K562 (cell line): ENCODE data around the gene OPCML. TPM values are rescaled to one million over a fixed set of nuclear protein-coding genes. Genes with fewer than 3 reads are reported as not detected.

Source experiments
- ATAC-seq: fragments of 200-7000 bp; cut with Tn5 transposase; 3 replicates; pipeline ENCODE4 v1.9.1; 2020; ENCODE audit warnings: moderate library complexity
- BruUV-seq: library from RNA; stranded (reverse); fragments of 400-500 nt; replicated peaks from 2 replicates; lab custom pipeline; 2021; lab: Mats Ljungman, UMichigan
- CTCF ChIA-PET: fragments of 300-600 bp; formaldehyde crosslinking; extraction: SDS; loops from one replicate; lab custom pipeline; 2021; ENCODE audit warnings: low intra/inter-chr PET ratio; lab: Yijun Ruan, JAX
- POLR2A ChIA-PET: fragments of 300-600, 350-650 bp; sonication (Branson Sonifier 250); formaldehyde crosslinking; extraction: SDS; loops from one replicate; lab custom pipeline; 2021; ENCODE audit warnings: antibody characterized with exemption, inconsistent platforms; lab: Yijun Ruan, JAX
- DNase-seq, 4 experiments: peaks; one replicate each; pipeline versions ENCODE4 v3.0.0 to v3.0.0-alpha.2; 2011 to 2018; ENCODE audit warnings: low spot score in 3 of 4, mixed read lengths in 3 of 4; ENCODE audit errors: extremely low read depth in 1 of 4
- FAIRE-seq: peaks from 2 replicates; lab custom pipeline; 2011; peaks lifted over from hg19 to GRCh38; lab: Jason Lieb, UNC
- H2AFZ ChIP-seq: 2 replicates; pipeline ENCODE4 v1.6.0; 2011; ENCODE audit warnings: low read depth, low read length, control low read depth, inconsistent platforms
- H3K27ac ChIP-seq: fragments of 200-600 bp; 3 replicates; pipeline ENCODE4 v1.8.0; 2011; ENCODE audit warnings: low read depth, mild to moderate bottlenecking, control low read depth, inconsistent platforms, low read length, moderate library complexity, mixed read lengths; ENCODE audit errors: extremely low read depth
- H3K27me3 ChIP-seq, 2 experiments: fragments of 300-600 bp in 1 of 2; 2 replicates in 1 of 2; 3 replicates in 1 of 2; pipeline versions ENCODE4 v1.6.0 to v1.8.0; 2011; ENCODE audit warnings: inconsistent platforms in 2 of 2, low read length in 2 of 2, mild to moderate bottlenecking in 1 of 2, mixed read lengths in 1 of 2, moderate library complexity in 1 of 2; ENCODE audit not compliant: control insufficient read depth in 2 of 2, insufficient read depth in 2 of 2
- H3K36me3 ChIP-seq: fragments of 300-600 bp; 3 replicates; pipeline ENCODE4 v1.8.0; 2011; ENCODE audit warnings: mild to moderate bottlenecking, low read length, inconsistent platforms; ENCODE audit not compliant: control insufficient read depth, insufficient read depth
- H3K4me1 ChIP-seq, 2 experiments: fragments of 200-600 bp in 1 of 2; replicated peaks in 1 of 2; 2 replicates in 1 of 2; 3 replicates in 1 of 2; pipeline versions ENCODE4 v1.5.1 to v1.8.0; 2011; ENCODE audit warnings: inconsistent platforms in 2 of 2, low read length in 2 of 2, mild to moderate bottlenecking in 1 of 2, mixed read lengths in 1 of 2, moderate library complexity in 1 of 2; ENCODE audit not compliant: control insufficient read depth in 2 of 2, insufficient read depth in 2 of 2
- H3K4me2 ChIP-seq: 2 replicates; pipeline ENCODE4 v1.6.1; 2011; ENCODE audit warnings: low read length, control low read depth, inconsistent platforms, mixed read lengths; ENCODE audit not compliant: insufficient read depth
- H3K4me3 ChIP-seq: fragments of 200-600 bp; sonication (generic), shearing (Covaris generic); 2 replicates; pipeline ENCODE4 v1.5.1; 2016; ENCODE audit warnings: control low read depth, inconsistent platforms
- H3K79me2 ChIP-seq: fragments of 200-600 bp; 3 replicates; pipeline ENCODE4 v1.8.0; 2011; ENCODE audit warnings: low read length, inconsistent platforms; ENCODE audit not compliant: control insufficient read depth, insufficient read depth
- H3K9ac ChIP-seq, 2 experiments: 2 replicates each; pipeline versions ENCODE4 v1.6.0 to v1.6.1; 2011; ENCODE audit warnings: low read depth in 2 of 2, low read length in 2 of 2, control low read depth in 1 of 2, inconsistent platforms in 1 of 2, mild to moderate bottlenecking in 1 of 2, mixed read lengths in 1 of 2; ENCODE audit not compliant: insufficient read depth in 1 of 2
- H3K9me1 ChIP-seq: one replicate; pipeline ENCODE4 v1.6.0; 2011; ENCODE audit warnings: inconsistent platforms, mild to moderate bottlenecking, low read length, moderate library complexity; ENCODE audit not compliant: control insufficient read depth, insufficient read depth
- H3K9me3 ChIP-seq: replicated peaks from 2 replicates; pipeline ENCODE4 v1.5.1; 2011; ENCODE audit warnings: low read depth, low read length, inconsistent platforms; ENCODE audit not compliant: control insufficient read depth, insufficient read depth
- H4K20me1 ChIP-seq: replicated peaks from 2 replicates; pipeline ENCODE4 v1.6.1; 2011; ENCODE audit warnings: low read length, inconsistent platforms, mixed read lengths; ENCODE audit not compliant: control insufficient read depth, insufficient read depth
- BHLHE40 ChIP-seq: IDR thresholded peaks from 2 replicates; pipeline ENCODE4 v1.6.1; 2011; ENCODE audit warnings: low read length, improper control_type of control experiment
- GTF2E2 ChIP-seq: fragments of 200-800 bp; sonication (Bioruptor generic); IDR thresholded peaks from 2 replicates; pipeline ENCODE4 v1.6.1; 2016; ENCODE audit warnings: missing genetic modification characterization, missing compliant biosample characterization
- HMGN3 ChIP-seq: IDR thresholded peaks from 2 replicates; pipeline ENCODE4 v1.6.1; 2011; ENCODE audit warnings: borderline replicate concordance, low read depth, mild to moderate bottlenecking, mixed read lengths, low read length; ENCODE audit not compliant: insufficient read length; ENCODE audit errors: extremely low read depth
- ILF3 ChIP-seq: fragments of 450-650 bp; IDR thresholded peaks from 2 replicates; pipeline ENCODE4 v1.6.1; 2018; ENCODE audit warnings: antibody characterized with exemption, mild to moderate bottlenecking, moderate library complexity, borderline replicate concordance
- LARP7 ChIP-seq: fragments of 450-650 bp; IDR thresholded peaks from 2 replicates; pipeline ENCODE4 v1.6.1; 2016
- MAZ ChIP-seq, 2 experiments: fragments of 450-650 bp in 1 of 2; sonication (generic) in 1 of 2; formaldehyde crosslinking; IDR thresholded peaks in 1 of 2; conservative IDR thresholded peaks in 1 of 2; 2 replicates each; pipeline versions ENCODE4 v1.4.0 to v1.5.0; 2020; ENCODE audit warnings: mild to moderate bottlenecking in 1 of 2, missing genetic modification reagents in 1 of 2
- SAP30 ChIP-seq: fragments of 200-600 bp; sonication (generic); IDR thresholded peaks from 2 replicates; pipeline ENCODE4 v1.6.1; 2012; ENCODE audit warnings: borderline replicate concordance, low read depth, mild to moderate bottlenecking, moderate library complexity, low read length, control low read depth, inconsistent platforms; ENCODE audit not compliant: insufficient read depth, poor library complexity, severe bottlenecking
- SRSF1 ChIP-seq: fragments of 200-400 bp; formaldehyde crosslinking; IDR thresholded peaks from 2 replicates; pipeline ENCODE4 v1.6.1; 2017; ENCODE audit warnings: mild to moderate bottlenecking, low read depth, low read length, moderate library complexity
- ZNF143 ChIP-seq: sonication (generic); formaldehyde crosslinking; IDR thresholded peaks from 2 replicates; pipeline ENCODE4 v1.9.0; 2022; ENCODE audit warnings: mild to moderate bottlenecking, missing genetic modification reagents
- ZNF436 ChIP-seq: fragments of 250-450, 450-650 bp; sonication (Bioruptor Pico); formaldehyde crosslinking; IDR thresholded peaks from 2 replicates; pipeline ENCODE4 v1.7.0; 2020; ENCODE audit warnings: mild to moderate bottlenecking
- ZNF717 ChIP-seq: fragments of 250-450 bp; sonication (Bioruptor Pico); IDR thresholded peaks from 2 replicates; pipeline ENCODE4 v1.5.0; 2021
- WGBS: fragments of 100-300 bp; shearing (Covaris generic); methylation state at CpG from one replicate; pipeline ENCODE4 v1.1.6; 2016; ENCODE audit warnings: low coverage, mixed read lengths; ENCODE audit not compliant: insufficient coverage; ENCODE audit errors: missing lambda C conversion rate; 5-methylcytosine and 5-hydroxymethylcytosine counted together
- in situ Hi-C: fragments of 300-500 bp; cut with MboI; formaldehyde crosslinking; loops from 4 replicates; pipeline ENCODE4 v1.15.0; 2018; ENCODE audit warnings: inconsistent platforms, mixed read lengths
- intact Hi-C: fragments of 100-400 bp; cut with micrococcal nuclease; formaldehyde crosslinking; loops from 2 replicates; pipeline ENCODE4 v1.14.2; 2022
- polyA plus RNA-seq, 8 experiments: library from polyadenylated mRNA; depleted of rRNA in 4 of 8; stranded (reverse) in 5 of 8; unstranded in 3 of 8; fragments of >200 nt; fragmentation: Nextera tagmentation in 2 of 8; fragmentation: Illumina TruSeq in 1 of 8; extraction: Ambion mirVana in 2 of 8; extraction: Trizol in 1 of 8; gene quantifications; 2 replicates each; pipeline versions ENCODE4 v1.2.1 to v1.2.3, GENCODE V29; 2011 to 2014; ENCODE audit warnings: inconsistent platforms in 1 of 8, missing spikeins in 1 of 8
- total RNA-seq, 7 experiments: library from RNA; depleted of rRNA in 6 of 7; stranded (reverse); fragments of >200 nt in 6 of 7; fragmentation: Illumina TruSeq in 2 of 7; extraction: Trizol in 2 of 7; gene quantifications; 2 replicates each; pipeline versions ENCODE4 v1.2.1 to v1.2.3, GENCODE V29; 2011 to 2021; ENCODE audit warnings: low replicate concordance in 1 of 7
- TF ChIP-seq, protein P1 (sequence below), 2 experiments: fragments of 200-800 bp in 1 of 2; sonication (Bioruptor generic) in 1 of 2; sonication (generic) in 1 of 2; formaldehyde crosslinking in 1 of 2; IDR thresholded peaks in 1 of 2; conservative IDR thresholded peaks in 1 of 2; 2 replicates each; pipeline versions ENCODE4 v1.5.0 to v1.6.1; 2016 to 2020; ENCODE audit warnings: missing compliant biosample characterization in 1 of 2, missing genetic modification characterization in 1 of 2, missing genetic modification reagents in 1 of 2
- TF ChIP-seq, protein P2 (sequence below): sonication (generic); formaldehyde crosslinking; IDR thresholded peaks from 2 replicates; pipeline ENCODE4 v1.8.1; 2023; ENCODE audit warnings: mild to moderate bottlenecking, missing genetic modification reagents

The OPCML gene
- total and polyA plus RNA-seq, 9 of the 15 experiments (the other 6 are each of a cell fraction or from before 2014, with no cell fraction given) = not detected

DNA sequence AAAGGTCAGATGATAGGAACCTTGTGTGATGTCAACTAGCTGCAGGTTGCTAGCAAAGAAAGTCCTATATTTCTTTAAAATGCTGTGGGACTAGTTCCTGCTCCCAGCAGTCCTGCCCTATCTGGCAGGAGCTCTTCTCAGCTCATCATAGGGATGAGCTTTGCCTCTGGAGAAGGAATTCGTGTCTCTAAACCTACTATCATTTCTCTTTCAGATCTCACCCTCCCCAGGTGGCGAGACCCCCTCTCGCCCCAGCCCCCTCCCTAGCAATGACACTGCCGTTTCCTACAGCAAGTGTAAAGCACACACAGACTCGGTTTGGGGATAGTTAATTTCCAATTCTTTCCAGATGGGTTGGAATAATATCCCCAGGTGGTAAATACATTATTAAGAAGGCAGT lies 533.3 kb downstream of the OPCML start:
- H3K9me1 ChIP-seq = no peaks in the 10 kb centered on the region
- H3K9ac ChIP-seq = no peak overlapping the region
- in situ Hi-C loops = no loop called here
- no peaks in the 10 kb centered on the region for H3K9me3 ChIP-seq
- no peaks in the 10 kb centered on the region for H3K36me3 ChIP-seq
- H3K27me3 ChIP-seq = no peaks in the 10 kb centered on the region
- no TSS peak for BruUV-seq
- FAIRE-seq (no peak), DNase-seq (no peak), ATAC-seq (no peak)
- no peaks in the 10 kb centered on the region for H3K4me1 ChIP-seq
- H2AFZ ChIP-seq = no peak overlapping the region
- intact Hi-C loops = no loop called here
- WGBS = 0% methylated on average over 4 of the region's 5 CpGs
- H3K79me2 ChIP-seq = no peaks in the 10 kb centered on the region
- no peak overlapping the region for H3K27ac ChIP-seq
- H3K4me2 ChIP-seq = no peak overlapping the region
- no peak overlapping the region for H3K4me3 ChIP-seq
- H4K20me1 ChIP-seq = no peaks in the 10 kb centered on the region
- ChIA-PET POLR2A (interaction anchor here (1.1 kb wide), 1 partner anchor 8 kb away, joined by 3 read pairs; no protein-coding TSS in a partner anchor), CTCF (no interaction called here)
- no peak for TF ChIP-seq ILF3

DNA sequence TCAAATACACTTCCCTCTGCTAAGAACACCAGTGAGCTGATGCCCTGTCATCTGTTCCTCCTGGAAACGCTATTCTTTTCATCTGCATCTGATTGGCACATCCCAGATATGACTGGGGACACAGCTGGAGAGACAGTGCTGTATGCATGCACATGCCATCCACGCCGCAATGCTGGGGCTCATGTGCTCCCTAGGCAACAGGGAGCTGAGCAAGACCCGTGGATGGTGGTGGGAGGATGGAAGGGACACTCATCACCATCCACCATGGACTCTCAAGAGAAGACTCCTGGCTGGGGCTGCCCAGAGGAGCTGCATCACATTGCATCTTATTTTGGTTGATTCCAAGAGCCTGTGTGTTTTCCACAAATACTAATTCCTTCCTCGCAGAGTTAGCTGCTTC lies 534.9 kb downstream of the OPCML start:
- Histone ChIP-seq H3K79me2 (no peaks in the 10 kb centered on the region), H3K27me3 (no peaks in the 10 kb centered on the region), H3K9me1 (no peaks in the 10 kb centered on the region), H3K36me3 (no peaks in the 10 kb centered on the region), H3K27ac (no peak overlapping the region), H3K4me3 (no peak overlapping the region), H2AFZ (no peak overlapping the region), H4K20me1 (no peaks in the 10 kb centered on the region), H3K4me2 (no peak overlapping the region), H3K9me3 (no peaks in the 10 kb centered on the region), H3K4me1 (no peaks in the 10 kb centered on the region), H3K9ac (no peak overlapping the region)
- in situ Hi-C loops = no loop called here
- POLR2A ChIA-PET = no interaction called here
- ATAC-seq = no peak
- CTCF ChIA-PET = no interaction called here
- intact Hi-C loops = no loop called here
- DNase-seq = no peak
- BruUV-seq = no TSS peak
- FAIRE-seq = no peak
- 0% methylated on average over 5 of the region's 5 CpGs for WGBS
- TF ChIP-seq ZNF436 (CRISPR knock-in tag) (no peak), SRSF1 (no peak), MAZ (CRISPR knock-in tag; conservative IDR thresholded peaks at IDR 0.05 in 1 of 2, IDR thresholded peaks at IDR 0.05 in 1 of 2) (no peak), GTF2E2 (tag) (no peak), ZNF143 (no peak), SAP30 (no peak), HMGN3 (no peak), BHLHE40 (no peak), LARP7 (no peak), ZNF717 (CRISPR knock-in tag) (no peak)
- TF ChIP-seq, protein P1, sequence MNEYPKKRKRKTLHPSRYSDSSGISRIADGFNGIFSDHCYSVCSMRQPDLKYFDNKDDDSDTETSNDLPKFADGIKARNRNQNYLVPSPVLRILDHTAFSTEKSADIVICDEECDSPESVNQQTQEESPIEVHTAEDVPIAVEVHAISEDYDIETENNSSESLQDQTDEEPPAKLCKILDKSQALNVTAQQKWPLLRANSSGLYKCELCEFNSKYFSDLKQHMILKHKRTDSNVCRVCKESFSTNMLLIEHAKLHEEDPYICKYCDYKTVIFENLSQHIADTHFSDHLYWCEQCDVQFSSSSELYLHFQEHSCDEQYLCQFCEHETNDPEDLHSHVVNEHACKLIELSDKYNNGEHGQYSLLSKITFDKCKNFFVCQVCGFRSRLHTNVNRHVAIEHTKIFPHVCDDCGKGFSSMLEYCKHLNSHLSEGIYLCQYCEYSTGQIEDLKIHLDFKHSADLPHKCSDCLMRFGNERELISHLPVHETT (CRISPR knock-in tag; conservative IDR thresholded peaks at IDR 0.05 in 1 of 2, IDR thresholded peaks at IDR 0.05 in 1 of 2) = no peak
- TF ChIP-seq, protein P2, sequence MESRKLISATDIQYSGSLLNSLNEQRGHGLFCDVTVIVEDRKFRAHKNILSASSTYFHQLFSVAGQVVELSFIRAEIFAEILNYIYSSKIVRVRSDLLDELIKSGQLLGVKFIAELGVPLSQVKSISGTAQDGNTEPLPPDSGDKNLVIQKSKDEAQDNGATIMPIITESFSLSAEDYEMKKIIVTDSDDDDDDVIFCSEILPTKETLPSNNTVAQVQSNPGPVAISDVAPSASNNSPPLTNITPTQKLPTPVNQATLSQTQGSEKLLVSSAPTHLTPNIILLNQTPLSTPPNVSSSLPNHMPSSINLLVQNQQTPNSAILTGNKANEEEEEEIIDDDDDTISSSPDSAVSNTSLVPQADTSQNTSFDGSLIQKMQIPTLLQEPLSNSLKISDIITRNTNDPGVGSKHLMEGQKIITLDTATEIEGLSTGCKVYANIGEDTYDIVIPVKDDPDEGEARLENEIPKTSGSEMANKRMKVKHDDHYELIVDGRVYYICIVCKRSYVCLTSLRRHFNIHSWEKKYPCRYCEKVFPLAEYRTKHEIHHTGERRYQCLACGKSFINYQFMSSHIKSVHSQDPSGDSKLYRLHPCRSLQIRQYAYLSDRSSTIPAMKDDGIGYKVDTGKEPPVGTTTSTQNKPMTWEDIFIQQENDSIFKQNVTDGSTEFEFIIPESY (CRISPR knock-in tag) = no peak
